Endothelial cell of umbilical vein (primary cell): ENCODE results near the gene AMBP. TPM values are rescaled to one million over a fixed set of nuclear protein-coding genes. Genes with fewer than 3 reads are reported as not detected.

Source experiments
- BruUV-seq: library from RNA; stranded (reverse); fragments of 400-500 nt; replicated peaks from 2 replicates; lab custom pipeline; 2021; lab: Mats Ljungman, UMichigan
- CTCF ChIA-PET: fragments of 300-600, 350-600 bp; sonication (Branson Sonifier 250); formaldehyde crosslinking; loops from one replicate; lab custom pipeline; 2021; ENCODE audit warnings: antibody characterized with exemption, inconsistent platforms; lab: Charles Lee
- POLR2A ChIA-PET: fragments of 300-600, 350-600 bp; sonication (Branson Sonifier 250); formaldehyde crosslinking; loops from one replicate; lab custom pipeline; 2021; ENCODE audit warnings: antibody characterized with exemption, inconsistent platforms; lab: Charles Lee
- DNase-seq: peaks from one replicate; pipeline ENCODE4 v3.0.0-alpha.2; 2011; ENCODE audit warnings: low read depth, low spot score
- FAIRE-seq: peaks from 2 replicates; lab custom pipeline; 2011; peaks lifted over from hg19 to GRCh38; lab: Jason Lieb, UNC
- H2AFZ ChIP-seq: 2 replicates; pipeline ENCODE4 v1.6.0; 2012; ENCODE audit warnings: low read depth, low read length, control low read depth, inconsistent platforms
- H3K27ac ChIP-seq: 2 replicates; pipeline ENCODE4 v1.5.1; 2011; ENCODE audit warnings: low read depth, mild to moderate bottlenecking, control low read depth, low read length, moderate library complexity; ENCODE audit not compliant: insufficient read depth
- H3K27me3 ChIP-seq, 2 experiments: 2 replicates each; pipeline versions ENCODE4 v1.6.0 to v1.6.1; 2011; ENCODE audit warnings: low read length in 2 of 2, mixed read lengths in 1 of 2; ENCODE audit not compliant: control insufficient read depth in 2 of 2, insufficient read depth in 2 of 2
- H3K36me3 ChIP-seq, 2 experiments: 2 replicates in 1 of 2; 3 replicates in 1 of 2; pipeline ENCODE4 v1.5.1; 2011; ENCODE audit warnings: low read length in 2 of 2, mild to moderate bottlenecking in 1 of 2, moderate library complexity in 1 of 2; ENCODE audit not compliant: control insufficient read depth in 2 of 2, insufficient read depth in 2 of 2; ENCODE audit errors: extremely low read depth in 1 of 2
- H3K4me1 ChIP-seq: 3 replicates; pipeline ENCODE4 v1.5.1; 2011; ENCODE audit warnings: mild to moderate bottlenecking, low read length; ENCODE audit not compliant: control insufficient read depth, insufficient read depth; ENCODE audit errors: extremely low read depth
- H3K4me2 ChIP-seq: 2 replicates; pipeline ENCODE4 v1.6.1; 2011; ENCODE audit warnings: low read length, control low read depth, mixed read lengths; ENCODE audit not compliant: insufficient read depth
- H3K4me3 ChIP-seq, 3 experiments: fragments of 200-600 bp in 1 of 3; sonication (generic), shearing (Covaris generic) in 1 of 3; replicated peaks in 1 of 3; 2 replicates each; pipeline ENCODE4 v1.5.1; 2011 to 2016; ENCODE audit warnings: control low read depth in 3 of 3, low read length in 3 of 3, mild to moderate bottlenecking in 2 of 3, inconsistent platforms in 1 of 3, low read depth in 1 of 3, moderate library complexity in 1 of 3; ENCODE audit not compliant: insufficient read depth in 1 of 3
- H3K79me2 ChIP-seq: 2 replicates; pipeline ENCODE4 v1.6.0; 2012; ENCODE audit warnings: low read length, inconsistent platforms; ENCODE audit not compliant: control insufficient read depth, insufficient read depth
- H3K9ac ChIP-seq: replicated peaks from 2 replicates; pipeline ENCODE3; 2011; ENCODE audit warnings: low read length, control low read depth; ENCODE audit not compliant: insufficient read depth; ENCODE audit errors: extremely low read depth
- H3K9me1 ChIP-seq: replicated peaks from 3 replicates; pipeline ENCODE4 v1.6.0; 2011; ENCODE audit warnings: mild to moderate bottlenecking, low read length; ENCODE audit not compliant: control insufficient read depth, insufficient read depth; ENCODE audit errors: extremely low read depth
- H3K9me3 ChIP-seq: replicated peaks from 2 replicates; pipeline ENCODE4 v1.5.1; 2012; ENCODE audit warnings: low read length, inconsistent platforms; ENCODE audit not compliant: control insufficient read depth, insufficient read depth
- H4K20me1 ChIP-seq: replicated peaks from 2 replicates; pipeline ENCODE3; 2011; ENCODE audit warnings: mild to moderate bottlenecking, low read length; ENCODE audit not compliant: control insufficient read depth, insufficient read depth; ENCODE audit errors: extremely low read depth
- CTCF ChIP-seq, 2 donors: IDR thresholded peaks; 1 replicate in 1 of 2; 2 replicates in 1 of 2; pipeline ENCODE4 v1.5.1; 2011; ENCODE audit warnings: low read length in 2 of 2, mild to moderate bottlenecking in 2 of 2, moderate library complexity in 2 of 2, control low read depth in 1 of 2, inconsistent platforms in 1 of 2, low read depth in 1 of 2; ENCODE audit not compliant: insufficient read depth in 1 of 2; ENCODE audit errors: extremely low read depth in 1 of 2
- EZH2 ChIP-seq: IDR thresholded peaks from 2 replicates; pipeline ENCODE4 v1.6.1; 2012; ENCODE audit warnings: borderline replicate concordance, low read depth, mild to moderate bottlenecking, moderate library complexity, low read length, inconsistent platforms; ENCODE audit not compliant: severe bottlenecking
- FOS ChIP-seq: IDR thresholded peaks from 2 replicates; pipeline ENCODE4 v1.6.1; 2011; ENCODE audit warnings: mild to moderate bottlenecking, low read length, moderate library complexity, borderline replicate concordance; ENCODE audit not compliant: insufficient read depth
- GATA2 ChIP-seq: IDR thresholded peaks from 2 replicates; pipeline ENCODE4 v1.7.0; 2011; ENCODE audit warnings: low read depth, mild to moderate bottlenecking, moderate library complexity, mixed read lengths, low read length; ENCODE audit not compliant: insufficient read length, insufficient read depth
- JUN ChIP-seq: IDR thresholded peaks from 2 replicates; pipeline ENCODE4 v1.6.1; 2011; ENCODE audit warnings: borderline replicate concordance, low read depth; ENCODE audit not compliant: insufficient read length, insufficient read depth
- MAX ChIP-seq: IDR thresholded peaks from 2 replicates; pipeline ENCODE4 v1.6.1; 2011; ENCODE audit not compliant: insufficient read depth, insufficient read length
- MYC ChIP-seq: IDR thresholded peaks from one replicate; pipeline ENCODE4 v1.6.1; 2011; ENCODE audit warnings: mild to moderate bottlenecking, low read depth, low read length
- POLR2A ChIP-seq: IDR thresholded peaks from 2 replicates; pipeline ENCODE4 v1.6.1; 2012; ENCODE audit warnings: low read depth, mild to moderate bottlenecking, control low read depth, low read length
- POLR2AphosphoS5 ChIP-seq: IDR thresholded peaks from 2 replicates; pipeline ENCODE4 v1.6.1; 2012; ENCODE audit warnings: low read depth, mild to moderate bottlenecking, control low read depth, low read length, moderate library complexity; ENCODE audit not compliant: insufficient read depth
- dilution Hi-C: fragments of 300-500 bp; cut with MboI; formaldehyde crosslinking; loops from one replicate; pipeline ENCODE4 v1.15.0; 2019; ENCODE audit warnings: low sequenced_read_pairs; ENCODE audit not compliant: extremely low pct_ligation_motif_present
- intact Hi-C: fragments of 100-400 bp; cut with micrococcal nuclease; formaldehyde crosslinking; loops from one replicate; pipeline ENCODE4 v1.10.0; 2022
- polyA plus RNA-seq, 4 experiments: library from polyadenylated mRNA; depleted of rRNA in 3 of 4; stranded (reverse) in 3 of 4; unstranded in 1 of 4; fragments of >200 nt; gene quantifications; 2 replicates each; pipeline versions ENCODE4 v1.2.1 to v1.2.3, GENCODE V29; 2011 to 2012; ENCODE audit warnings: missing spikeins in 1 of 4
- total RNA-seq: library from RNA; stranded (reverse); gene quantifications from 2 replicates; pipeline ENCODE4 v1.2.3, GENCODE V29; 2021

AMBP gene
- total and polyA plus RNA-seq, 2 donors (not counting 3 experiments of a cell fraction or from before 2014, with no cell fraction given), result not detected

GRCh38 chr9:114126247-114127060 lies 48.4 kb upstream of the AMBP start:
- Histone ChIP-seq H3K27me3 (peaks cover 14 to 27% of the 10 kb centered on the region in 2 experiments), H3K9me3 (no peaks in the 10 kb centered on the region), H3K36me3 (no peaks in the 10 kb centered on the region), H3K4me1 (no peaks in the 10 kb centered on the region), H2AFZ (no peak overlapping the region), H3K4me2 (no peak overlapping the region), H3K27ac (no peak overlapping the region), H3K9me1 (no peaks in the 10 kb centered on the region), H3K9ac (no peak overlapping the region), H3K4me3 (no peak overlapping the region), H3K79me2 (no peaks in the 10 kb centered on the region), H4K20me1 (no peaks in the 10 kb centered on the region)
- FAIRE-seq (no peak), DNase-seq (no peak)
- POLR2A ChIA-PET, result no interaction called here
- intact Hi-C loops (no loop called here), dilution Hi-C loops (no loop called here)
- TF ChIP-seq GATA2, result no peak
- BruUV-seq, result no TSS peak
- CTCF ChIA-PET, result interaction anchor here (0.9 to 2.2 kb wide), 3 partner anchors 14 to 44 kb away, joined by 3 to 15 read pairs (median 3); no protein-coding TSS in a partner anchor

- Histone ChIP-seq H3K27me3 (peaks cover 16 to 24% of the 10 kb centered on the region in 2 experiments), H3K9me1 (no peaks in the 10 kb centered on the region), H4K20me1 (no peaks in the 10 kb centered on the region), H3K4me3 (no peak overlapping the region), H3K36me3 (no peaks in the 10 kb centered on the region), H2AFZ (no peak overlapping the region), H3K4me2 (no peak overlapping the region), H3K27ac (no peak overlapping the region), H3K79me2 (no peaks in the 10 kb centered on the region), H3K4me1 (no peaks in the 10 kb centered on the region), H3K9me3 (no peaks in the 10 kb centered on the region), H3K9ac (no peak overlapping the region)
- intact Hi-C loops (no loop called here), dilution Hi-C loops (no loop called here)
- TF ChIP-seq POLR2AphosphoS5 (no peak), MAX (no peak), FOS (no peak), MYC (no peak), JUN (no peak), CTCF (IDR thresholded peaks at IDR 0.05; ENCODE audit: extremely low read depth in 1 of 2, insufficient read depth in 1 of 2, low read depth in 1 of 2, low read length in 2 of 2) (no peak), GATA2 (no peak), EZH2 (no peak), POLR2A (no peak)
- FAIRE-seq, result no peak
- no TSS peak for BruUV-seq
- CTCF ChIA-PET, result interaction anchor here (0.9 to 2.2 kb wide), 3 partner anchors 14 to 43 kb away, joined by 3 to 15 read pairs (median 3); no protein-coding TSS in a partner anchor
- POLR2A ChIA-PET, result no interaction called here
- no peak for DNase-seq
These were observed 47.4 kb upstream of the AMBP start for GRCh38 chr9:114125476-114126013.
